ENCODE measurements around the gene ERGIC2. TPM values are rescaled to one million over a fixed set of nuclear protein-coding genes. Genes with fewer than 3 reads are reported as not detected.
A peak's percentile ranks its signal among the peaks of the same experiment; 100 is the strongest.

The ERGIC2 gene
- total and polyA plus RNA-seq, 4 donors = 39.5 to 70.5 (median 48.7) TPM

- WGBS, 2 donors = 97% methylated on average over 2 of the region's 2 CpGs
- Histone ChIP-seq H3K9ac (ENCODE audit: insufficient read depth in 1 of 2, low read length in 2 of 2) (no peak overlapping the region), H3K27me3 (ENCODE audit: control insufficient read depth in 3 of 3, insufficient read depth in 3 of 3, low read length in 2 of 3) (peaks cover 0 to 2% (median 0%) of the 10 kb centered on the region in 3 donors), H3K9me3 (ENCODE audit: control insufficient read depth in 4 of 4, insufficient read depth in 3 of 4, low read length in 3 of 4) (no peaks in the 10 kb centered on the region), H3K4me1 (ENCODE audit: control insufficient read depth in 5 of 5, insufficient read depth in 5 of 5, low read length in 5 of 5) (peaks cover 0 to 16% (median 3%) of the 10 kb centered on the region in 5 donors), H3K27ac (ENCODE audit: low read depth in 1 of 2, low read length in 1 of 2) (no peak overlapping the region), H3K36me3 (ENCODE audit: control insufficient read depth in 4 of 4, insufficient read depth in 4 of 4, low read length in 4 of 4) (peaks cover 1 to 6% (median 4%) of the 10 kb centered on the region in 4 donors), H3K4me3 (no peak overlapping the region)
- ATAC-seq (ENCODE audit: insufficient read depth, low FRiP score) (no peak), DNase-seq (peak in 1 of 3 donors; percentile 2)
- no peak for TF ChIP-seq CTCF (IDR thresholded peaks at IDR 0.05; ENCODE audit: control extremely low read depth, extremely low read depth)
These were observed 1.3 kb upstream of the ERGIC2 start for GRCh38 chr12:29382251-29382650.

GRCh38 chr12:29376118-29376517 lies 4.9 kb downstream of the ERGIC2 start:
- 92 to 98% methylated on average over 2 of the region's 2 CpGs for WGBS, 2 donors
- ATAC-seq (ENCODE audit: insufficient read depth, low FRiP score) (no peak), DNase-seq (no peak)
- Histone ChIP-seq H3K9me3 (ENCODE audit: control insufficient read depth in 4 of 4, insufficient read depth in 3 of 4, low read length in 3 of 4) (no peaks in the 10 kb centered on the region), H3K27me3 (ENCODE audit: control insufficient read depth in 3 of 3, insufficient read depth in 3 of 3, low read length in 2 of 3) (no peaks in the 10 kb centered on the region), H3K4me3 (no peak overlapping the region), H3K4me1 (ENCODE audit: control insufficient read depth in 5 of 5, insufficient read depth in 5 of 5, low read length in 5 of 5) (peaks cover 0 to 16% (median 4%) of the 10 kb centered on the region in 5 donors), H3K9ac (ENCODE audit: insufficient read depth in 1 of 2, low read length in 2 of 2) (no peak overlapping the region), H3K27ac (ENCODE audit: low read depth in 1 of 2, low read length in 1 of 2) (no peak overlapping the region), H3K36me3 (ENCODE audit: control insufficient read depth in 4 of 4, insufficient read depth in 4 of 4, low read length in 4 of 4) (peaks cover 3 to 13% (median 7%) of the 10 kb centered on the region in 4 donors)
- TF ChIP-seq CTCF (IDR thresholded peaks at IDR 0.05; ENCODE audit: control extremely low read depth, extremely low read depth) = no peak

- Histone ChIP-seq H3K4me3 (no peak overlapping the region), H3K36me3 (ENCODE audit: control insufficient read depth in 4 of 4, insufficient read depth in 4 of 4, low read length in 4 of 4) (peaks cover 3 to 14% (median 6%) of the 10 kb centered on the region in 4 donors), H3K27me3 (ENCODE audit: control insufficient read depth in 3 of 3, insufficient read depth in 3 of 3, low read length in 2 of 3) (no peaks in the 10 kb centered on the region), H3K9me3 (ENCODE audit: control insufficient read depth in 4 of 4, insufficient read depth in 3 of 4, low read length in 3 of 4) (no peaks in the 10 kb centered on the region), H3K27ac (ENCODE audit: low read depth in 1 of 2, low read length in 1 of 2) (no peak overlapping the region), H3K9ac (ENCODE audit: insufficient read depth in 1 of 2, low read length in 2 of 2) (no peak overlapping the region), H3K4me1 (ENCODE audit: control insufficient read depth in 5 of 5, insufficient read depth in 5 of 5, low read length in 5 of 5) (peaks cover 0 to 12% (median 4%) of the 10 kb centered on the region in 5 donors)
- no peak for TF ChIP-seq CTCF (IDR thresholded peaks at IDR 0.05; ENCODE audit: control extremely low read depth, extremely low read depth)
- DNase-seq (no peak), ATAC-seq (ENCODE audit: insufficient read depth, low FRiP score) (no peak)
- 76 to 88% methylated on average over 4 of the region's 4 CpGs for WGBS, 2 donors
These were observed 6.1 kb downstream of the ERGIC2 start for GRCh38 chr12:29374913-29375312.

GRCh38 chr12:29374012-29374411 lies 7.0 kb downstream of the ERGIC2 start:
- DNase-seq (no peak), ATAC-seq (ENCODE audit: insufficient read depth, low FRiP score) (no peak)
- Histone ChIP-seq H3K4me1 (ENCODE audit: control insufficient read depth in 5 of 5, insufficient read depth in 5 of 5, low read length in 5 of 5) (peaks cover 0 to 10% (median 0%) of the 10 kb centered on the region in 5 donors), H3K9ac (ENCODE audit: insufficient read depth in 1 of 2, low read length in 2 of 2) (no peak overlapping the region), H3K36me3 (ENCODE audit: control insufficient read depth in 4 of 4, insufficient read depth in 4 of 4, low read length in 4 of 4) (peaks cover 3 to 17% (median 10%) of the 10 kb centered on the region in 4 donors), H3K4me3 (no peak overlapping the region), H3K27me3 (ENCODE audit: control insufficient read depth in 3 of 3, insufficient read depth in 3 of 3, low read length in 2 of 3) (no peaks in the 10 kb centered on the region), H3K9me3 (ENCODE audit: control insufficient read depth in 4 of 4, insufficient read depth in 3 of 4, low read length in 3 of 4) (no peaks in the 10 kb centered on the region), H3K27ac (ENCODE audit: low read depth in 1 of 2, low read length in 1 of 2) (no peak overlapping the region)
- WGBS, 2 donors = 94 to 96% methylated on average over 2 of the region's 2 CpGs
- TF ChIP-seq CTCF (IDR thresholded peaks at IDR 0.05; ENCODE audit: control extremely low read depth, extremely low read depth) = no peak
